NCI-H460 (cell line): ENCODE results near the gene MCC. TPM values are rescaled to one million over a fixed set of nuclear protein-coding genes. Genes with fewer than 3 reads are reported as not detected.
A peak's percentile ranks its signal among the peaks of the same experiment; 100 is the strongest.

Experiments
- DNase-seq: peaks from one replicate; pipeline ENCODE4 v3.0.0-alpha.2; 2016; ENCODE audit warnings: low read depth; ENCODE audit errors: extremely low read depth
- total RNA-seq: library from RNA; depleted of rRNA; stranded (reverse); fragments of >200 nt; shearing (Covaris generic); gene quantifications from 2 replicates; pipeline ENCODE4 v1.2.3, GENCODE V29; 2014

MCC gene
- total RNA-seq, 1 experiment from 2014 or later = 19.5 TPM

DNA sequence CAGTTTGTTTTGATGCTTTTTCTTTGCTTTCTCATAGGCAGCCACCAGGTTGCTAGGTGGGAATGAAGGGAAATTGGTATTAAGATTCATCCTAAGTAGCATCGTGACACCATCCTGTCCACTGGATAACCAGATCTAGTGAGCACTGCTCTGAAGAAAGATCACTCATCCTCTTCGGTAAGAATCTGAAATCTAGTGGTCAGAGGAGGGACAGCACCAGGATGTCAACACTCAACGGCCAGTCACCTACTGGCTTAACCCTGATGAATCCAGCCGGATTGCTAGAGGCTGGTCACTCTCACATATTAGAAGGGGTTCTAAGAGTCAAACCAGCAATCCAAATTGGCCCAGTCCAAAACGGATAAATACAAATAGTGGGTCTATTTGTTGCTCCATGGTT is 460.8 kb downstream of the MCC start:
- DNase-seq = no peak

DNA sequence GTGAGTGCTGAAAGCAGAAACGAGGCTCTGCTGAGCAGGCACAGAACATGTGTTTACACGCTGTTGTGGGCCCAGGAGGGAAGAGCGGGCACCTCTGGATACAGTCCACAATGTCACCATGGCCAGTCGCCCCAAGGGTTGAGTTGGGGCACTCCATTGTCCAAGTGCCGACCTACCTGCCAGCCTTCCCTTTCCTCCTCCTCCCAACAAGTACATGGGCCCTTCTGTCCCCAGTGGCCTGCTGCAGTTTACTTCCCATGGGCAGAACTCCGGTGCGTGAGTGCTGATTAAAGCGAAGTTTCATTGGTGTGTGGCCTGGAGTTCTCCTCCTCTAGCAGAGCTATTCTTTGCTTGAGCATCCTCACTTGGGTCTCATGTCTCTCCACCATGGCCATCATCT is 461.2 kb downstream of the MCC start:
- DNase-seq = no peak

DNA sequence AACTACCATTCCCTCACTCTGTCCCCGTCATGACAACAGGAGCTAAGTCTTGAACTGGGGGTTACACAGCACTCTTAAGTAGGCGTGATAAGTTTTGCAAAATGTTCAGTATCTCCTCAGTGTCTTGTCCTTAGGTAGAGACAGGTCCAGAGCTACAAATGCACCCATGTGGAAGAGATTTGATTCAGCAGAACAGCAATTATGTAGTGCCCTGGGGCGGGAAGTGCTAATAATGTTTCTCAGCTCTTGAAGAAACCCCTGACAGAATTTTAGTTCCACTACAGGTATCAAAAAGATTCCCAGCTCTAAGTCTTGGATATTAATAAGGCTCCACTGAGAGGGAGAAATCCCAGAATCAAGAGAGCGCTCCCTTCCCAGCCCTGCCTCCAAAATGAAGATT is 462.0 kb downstream of the MCC start:
- DNase-seq = no peak

DNA sequence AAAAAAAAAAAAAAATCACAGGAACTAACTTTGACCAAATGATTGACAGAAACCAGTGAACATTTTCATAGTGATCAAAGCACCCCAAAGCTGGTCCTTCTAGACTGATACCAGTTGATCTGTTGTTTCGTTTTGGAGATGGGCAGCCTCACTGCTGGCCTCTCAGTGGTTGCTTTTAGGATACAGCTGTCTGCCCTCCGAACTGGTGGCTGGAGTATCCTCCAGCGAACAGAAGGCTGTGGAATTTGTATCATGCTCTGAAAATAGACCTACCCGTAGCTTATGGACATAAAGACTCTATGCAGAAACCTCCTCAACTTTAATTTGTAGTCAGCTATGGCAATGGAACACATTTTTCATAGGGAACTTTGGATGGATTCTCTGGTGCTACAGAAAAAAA is 462.7 kb downstream of the MCC start:
- DNase-seq = no peak

DNA sequence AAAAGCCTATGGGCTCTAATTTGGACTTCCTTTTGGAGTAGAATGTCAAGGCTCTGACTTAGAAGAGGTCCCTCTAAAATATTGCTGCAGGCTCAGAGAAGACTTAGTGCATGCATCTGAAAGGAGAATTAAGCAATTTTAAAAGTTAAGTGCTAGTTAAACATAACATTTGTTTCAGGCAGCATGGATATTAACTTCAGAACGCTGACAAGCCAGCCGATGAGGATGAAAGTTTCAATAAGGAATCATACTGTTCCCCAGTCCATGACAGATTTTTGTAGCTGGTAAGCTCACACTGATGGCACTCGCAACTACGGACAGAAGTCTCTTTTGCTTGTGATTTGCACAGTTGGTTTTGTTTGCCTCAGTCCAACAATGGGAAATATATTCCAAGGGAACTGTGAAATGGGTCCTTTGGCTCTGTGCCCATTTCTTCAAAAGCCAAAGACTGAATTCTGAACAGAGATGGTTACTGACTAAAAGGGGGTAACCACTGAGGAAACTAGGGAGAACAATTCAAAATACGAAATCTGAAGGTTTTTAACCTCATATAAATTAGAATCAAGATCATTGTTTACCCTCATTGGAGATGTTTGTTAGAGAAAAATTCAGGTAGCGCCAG is 464.1 kb downstream of the MCC start:
- DNase-seq = no peak

DNA sequence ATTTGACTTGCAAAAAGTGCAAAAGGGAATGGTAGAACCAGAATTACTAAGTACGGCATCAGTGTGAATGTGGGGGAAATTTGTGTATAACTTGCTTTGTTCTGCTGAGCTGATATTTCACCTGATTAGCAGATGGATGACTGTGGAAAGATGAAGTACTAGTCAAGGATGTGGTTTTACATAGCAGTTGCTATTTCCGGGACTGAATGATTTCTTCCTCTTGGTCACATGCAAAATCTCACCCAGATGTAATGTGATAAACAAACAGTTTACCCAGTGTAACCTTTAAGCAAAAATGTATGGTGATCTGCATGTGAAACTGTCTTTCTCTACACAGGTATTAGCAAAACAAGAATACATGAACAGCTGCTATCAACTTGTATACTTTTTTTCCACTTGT is 465.6 kb downstream of the MCC start:
- DNase-seq = peak; percentile 33

DNA sequence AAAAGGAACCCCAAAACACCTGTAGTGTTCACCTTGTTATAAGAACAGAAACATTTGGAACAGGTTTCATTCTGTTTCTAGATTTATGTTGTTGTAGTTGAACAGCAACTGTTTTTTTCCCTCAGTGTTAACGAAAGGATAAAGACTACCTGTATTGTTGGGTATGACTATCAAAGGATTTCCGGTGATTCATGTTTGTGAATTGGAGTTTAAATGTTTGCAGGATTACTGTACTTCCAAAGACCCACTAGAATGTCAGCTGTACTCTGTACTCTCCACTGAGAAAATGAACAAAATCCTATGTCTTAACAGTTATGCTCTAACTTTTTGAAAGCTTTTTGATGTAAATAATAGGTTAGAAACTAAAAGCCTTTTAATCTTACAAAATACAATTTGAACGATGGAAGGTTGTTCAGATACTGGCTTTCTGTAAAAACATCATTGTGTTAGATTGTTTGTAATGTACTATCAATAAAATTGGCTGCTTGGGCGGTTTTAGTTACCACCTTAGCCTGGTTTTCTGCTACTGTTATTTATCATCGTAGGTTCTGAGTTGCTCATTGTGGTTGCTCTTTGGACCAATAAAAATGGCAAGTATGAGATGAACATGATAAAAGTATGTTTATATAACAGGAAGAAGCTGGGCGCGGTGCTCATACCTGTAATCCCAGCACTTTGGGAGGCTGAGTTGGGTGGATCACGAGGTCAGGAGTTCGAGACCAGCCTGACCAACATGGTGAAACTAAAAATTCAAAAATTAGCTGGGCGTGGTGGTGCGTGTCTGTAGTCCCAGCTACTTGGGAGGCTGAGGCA is 467.6 kb downstream of the MCC start:
- no peak for DNase-seq

DNA sequence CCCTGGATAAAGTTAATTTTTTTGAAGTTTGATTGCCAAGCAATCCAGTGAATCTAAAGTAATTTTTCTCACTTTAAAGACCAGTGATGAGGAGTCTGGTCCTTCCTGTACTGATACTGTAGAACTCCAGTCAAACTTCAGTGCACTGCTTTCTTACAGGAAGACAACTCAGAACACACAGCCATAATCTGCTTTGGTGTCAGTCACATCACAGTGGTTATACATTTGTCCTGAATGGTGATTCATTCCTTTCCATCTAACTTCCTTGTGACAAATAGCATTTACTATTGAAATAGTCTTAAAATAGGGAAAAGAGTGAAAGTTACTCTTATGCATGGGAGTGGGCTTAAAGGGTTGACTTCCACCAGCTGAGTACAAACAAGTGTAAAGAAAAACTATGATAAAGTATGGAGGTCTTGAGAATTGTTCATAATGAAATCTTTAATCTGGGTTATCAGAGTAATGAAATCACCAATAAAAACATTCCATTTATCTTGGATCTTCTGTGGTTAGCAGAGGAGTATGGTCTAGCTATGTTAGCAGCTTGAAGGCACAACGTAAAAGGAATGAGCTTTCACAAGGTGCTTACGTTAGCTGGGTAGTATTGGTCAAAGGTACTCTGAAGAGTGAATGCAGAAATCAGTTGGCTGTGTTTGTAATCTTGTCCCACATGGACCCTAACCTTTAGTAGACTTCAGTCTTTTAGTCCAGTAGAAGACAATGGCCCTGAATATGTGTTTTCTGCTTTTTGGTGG is 470.2 kb downstream of the MCC start:
- DNase-seq = no peak

DNA sequence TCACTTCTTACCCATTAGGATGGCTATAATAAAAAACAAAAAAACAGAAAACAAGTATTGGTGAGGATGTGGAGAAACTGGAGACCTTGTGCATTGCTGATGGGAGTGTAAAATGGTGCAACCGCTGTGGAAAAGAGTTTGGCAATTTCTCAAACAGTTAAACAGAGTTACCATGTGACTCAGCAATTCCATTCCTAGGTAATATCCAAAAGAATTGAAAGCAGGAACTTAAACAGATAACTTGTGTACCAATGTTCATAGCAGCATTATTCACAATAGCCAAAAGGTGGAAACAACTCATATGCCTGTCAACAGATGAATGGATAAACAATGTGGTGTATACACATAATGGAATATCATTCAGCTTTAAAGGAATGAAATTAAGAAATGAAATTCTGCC is 482.8 kb downstream of the MCC start:
- DNase-seq = no peak

DNA sequence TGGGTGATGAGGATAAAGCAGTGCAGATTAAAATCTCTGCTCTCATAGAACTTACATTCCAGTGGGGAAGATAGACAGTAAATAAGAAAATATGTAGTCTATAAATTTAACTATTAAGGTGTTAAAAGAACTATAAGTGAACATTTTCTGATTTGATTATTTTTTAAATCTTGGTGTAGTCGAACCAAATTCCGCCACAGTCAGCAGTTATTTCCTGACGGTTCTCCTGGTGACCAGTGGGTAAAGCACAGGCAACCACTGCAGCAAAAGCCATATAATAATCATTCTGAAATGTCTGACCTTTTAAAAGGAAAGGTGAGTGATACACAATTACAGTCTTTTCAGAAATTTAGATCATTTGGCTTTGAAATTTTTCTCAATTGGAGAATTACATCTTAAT is 484.5 kb downstream of the MCC start:
- DNase-seq = no peak

DNA sequence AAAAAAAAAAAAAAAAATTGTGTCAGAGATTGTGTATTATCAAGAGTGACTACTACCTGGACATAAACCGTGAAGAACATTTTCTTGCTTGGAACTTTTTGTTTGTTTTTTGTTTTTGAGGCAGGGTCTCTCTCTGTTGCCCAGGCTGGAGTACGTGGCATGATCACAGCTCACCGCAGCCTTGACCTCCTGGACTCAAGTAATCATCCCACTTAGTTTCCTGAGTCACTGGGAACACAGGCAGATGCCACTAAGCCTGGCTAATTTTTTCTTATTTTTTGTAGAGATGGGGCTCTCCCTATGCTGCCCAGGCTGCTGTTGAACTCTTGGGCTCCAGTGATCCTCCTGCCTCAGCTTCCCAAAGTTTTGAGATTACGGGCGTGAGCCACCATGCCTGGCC is 485.8 kb downstream of the MCC start:
- DNase-seq = no peak

DNA sequence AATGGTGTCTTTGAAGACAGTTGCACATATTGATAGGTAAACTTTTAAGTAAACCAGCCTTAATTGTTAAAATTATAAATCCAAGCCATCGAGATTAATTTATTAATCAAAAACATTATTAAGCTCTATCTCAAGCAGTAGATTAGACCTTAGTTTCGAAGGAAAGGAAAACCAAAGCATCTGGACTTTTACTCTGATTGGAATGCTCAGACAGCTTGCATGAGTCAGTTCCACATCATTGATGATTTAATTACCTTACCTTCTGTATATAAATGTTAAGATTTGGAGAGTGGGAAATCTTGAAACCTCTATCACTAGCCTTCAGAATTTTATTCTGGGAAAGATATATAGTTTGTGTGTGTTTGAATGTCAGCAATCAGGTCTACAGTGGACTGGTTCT is 487.8 kb downstream of the MCC start:
- DNase-seq = no peak

DNA sequence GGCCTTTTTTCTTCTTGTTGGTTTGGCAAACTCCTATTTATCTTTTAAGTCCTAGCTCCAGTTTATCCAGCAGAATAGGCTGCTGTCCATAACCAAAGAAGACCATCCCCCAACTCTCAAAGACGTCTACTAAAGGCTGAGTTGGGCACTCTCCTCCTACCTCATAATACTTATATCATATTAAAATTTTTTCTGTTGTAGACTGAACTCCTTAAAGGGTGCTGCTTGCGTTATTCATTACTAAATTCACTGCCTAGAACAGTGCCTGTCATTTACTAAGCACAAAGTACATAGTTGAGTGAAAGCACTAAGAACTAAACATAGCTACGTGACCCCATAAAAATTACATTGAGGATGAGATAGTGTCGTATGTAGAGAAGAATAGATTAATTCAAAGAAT is 490.0 kb downstream of the MCC start:
- no peak for DNase-seq

DNA sequence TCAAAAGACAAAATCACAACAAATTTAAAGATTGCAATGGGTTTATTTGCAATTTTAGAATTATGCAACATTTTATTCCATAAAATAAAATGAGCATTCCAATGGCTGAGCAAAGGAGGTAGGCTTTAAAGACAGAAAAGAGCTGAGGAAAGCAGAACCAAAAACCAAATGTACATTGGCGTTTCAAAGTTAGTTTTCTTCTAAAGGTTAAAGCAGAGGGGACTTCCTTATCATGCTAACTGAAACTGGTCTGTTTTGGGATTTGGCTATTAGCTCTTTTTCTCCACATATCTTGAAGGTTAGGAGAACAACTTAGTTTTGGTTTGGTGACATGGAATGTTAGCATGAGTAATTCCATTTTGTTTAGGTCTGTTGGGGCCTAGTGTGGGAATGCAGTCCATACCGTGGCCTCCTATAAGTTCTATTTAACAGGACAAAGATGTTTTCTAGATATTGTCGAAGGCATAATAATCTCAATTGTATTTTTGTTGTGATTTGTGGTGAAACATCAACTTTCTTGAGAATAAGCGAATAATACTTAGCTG is 491.4 kb downstream of the MCC start:
- no peak for DNase-seq

DNA sequence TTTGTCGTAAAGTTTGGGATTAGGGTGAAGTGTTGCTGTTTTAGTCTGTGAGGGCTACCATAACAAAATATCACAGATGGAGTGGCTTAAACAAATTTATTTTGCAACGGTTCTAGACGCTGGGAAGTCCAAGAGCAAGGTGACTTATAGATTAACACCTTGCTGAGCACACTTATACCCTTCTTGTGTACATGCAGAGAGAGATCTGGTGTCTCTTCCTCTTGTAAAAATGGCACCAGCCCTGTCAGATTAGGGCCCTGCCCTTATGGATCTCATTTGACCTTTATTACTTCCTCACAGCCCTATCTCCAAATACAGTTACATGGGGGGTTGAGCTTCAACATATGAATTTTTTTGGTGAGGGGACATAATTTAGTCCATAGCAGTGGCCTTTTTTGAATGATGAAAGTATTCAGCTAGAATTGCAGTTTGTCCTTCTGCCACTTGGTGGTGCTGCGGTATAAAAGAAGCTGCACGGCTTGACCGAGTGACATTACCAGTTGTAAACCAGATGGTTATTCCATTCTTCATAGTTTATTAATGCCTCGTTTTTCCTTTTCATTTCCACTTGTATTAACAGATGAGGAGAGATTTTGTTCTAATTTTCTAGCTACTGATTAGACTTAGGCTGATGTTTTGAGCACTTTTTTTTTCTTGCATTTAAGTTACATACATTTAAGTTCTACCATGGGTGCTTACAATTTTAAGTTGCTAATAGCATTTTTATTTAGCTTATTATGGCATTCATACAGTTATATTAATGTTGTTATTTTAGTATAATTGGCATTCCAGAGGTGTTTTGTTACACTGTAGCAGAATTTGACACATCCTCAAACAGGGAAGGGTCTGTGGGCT is 492.3 kb downstream of the MCC start:
- DNase-seq = peak; percentile 66

DNA sequence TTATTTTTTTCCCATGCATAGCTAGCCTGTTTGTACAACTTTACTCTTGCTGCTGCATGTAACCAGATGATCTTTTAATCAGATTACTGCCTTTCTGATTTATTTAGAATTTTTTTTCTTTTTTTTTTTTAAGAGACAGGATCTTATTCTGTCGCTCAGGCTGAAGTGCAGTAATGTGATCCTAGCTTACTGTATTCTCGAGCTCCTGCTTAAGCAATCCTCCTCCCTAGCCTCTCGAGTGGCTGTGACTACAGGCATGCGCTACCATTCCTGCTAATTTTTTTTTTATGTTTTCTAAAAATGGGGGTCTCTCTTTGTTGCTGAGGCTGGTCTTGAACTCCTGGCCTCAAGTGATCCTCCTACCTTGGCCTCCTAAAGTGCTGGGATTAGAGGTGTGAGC is 502.0 kb downstream of the MCC start:
- DNase-seq = no peak

DNA sequence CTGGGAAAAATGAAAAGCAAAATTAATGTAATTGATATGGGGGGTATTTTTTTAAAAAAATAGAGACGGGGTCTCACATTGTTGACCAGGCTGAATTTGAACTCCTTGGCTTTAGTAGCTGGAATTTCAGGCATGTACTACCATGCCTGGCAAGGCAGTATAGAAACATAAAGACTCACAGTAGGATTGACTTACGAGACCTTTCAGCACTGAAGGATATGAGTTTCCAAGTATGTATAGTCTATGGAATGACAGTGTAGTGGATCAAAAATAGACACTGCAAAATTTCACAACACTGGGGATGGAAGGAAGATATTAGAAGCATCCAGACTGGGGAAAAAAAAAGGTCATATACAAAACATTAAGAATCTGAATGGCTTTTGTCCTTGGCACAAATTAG is 504.9 kb downstream of the MCC start:
- no peak for DNase-seq

DNA sequence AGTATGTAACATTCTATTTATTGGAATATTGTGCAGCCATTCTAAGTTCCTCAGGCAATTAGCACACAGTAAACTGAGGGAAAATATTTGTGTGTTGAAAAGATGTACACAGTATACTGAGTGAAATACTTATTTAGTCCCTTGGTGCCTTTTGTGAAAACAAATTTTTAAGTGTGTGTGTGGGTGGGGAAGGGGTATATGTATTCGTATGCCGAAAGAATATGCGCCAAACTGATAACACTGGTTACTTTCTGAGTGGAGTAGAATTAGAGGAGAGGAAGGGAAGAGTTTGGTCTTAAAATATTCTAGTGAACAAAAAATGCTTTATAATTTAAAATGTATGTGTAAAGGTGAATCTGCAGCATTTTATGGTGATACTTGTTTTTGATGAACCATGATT is 508.5 kb downstream of the MCC start:
- DNase-seq = no peak

DNA sequence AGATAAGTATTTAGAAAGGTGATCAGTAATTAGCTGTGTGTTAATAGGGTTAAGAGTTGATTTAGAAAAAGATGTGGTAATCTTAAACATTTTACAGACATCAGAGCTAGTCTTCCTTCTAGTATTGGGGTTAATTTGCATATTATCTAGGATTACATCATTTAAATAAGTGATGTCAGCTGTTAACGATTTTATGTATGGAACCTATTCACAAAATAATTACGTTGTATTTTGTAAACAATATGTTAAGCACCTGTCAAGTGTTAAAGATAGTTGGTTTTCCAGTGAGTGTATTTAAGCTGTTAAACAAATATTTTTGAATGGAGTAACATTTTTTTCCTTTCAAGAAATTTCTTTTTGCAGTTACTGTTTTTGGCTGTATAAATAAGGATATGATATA is 509.4 kb downstream of the MCC start:
- no peak for DNase-seq

DNA sequence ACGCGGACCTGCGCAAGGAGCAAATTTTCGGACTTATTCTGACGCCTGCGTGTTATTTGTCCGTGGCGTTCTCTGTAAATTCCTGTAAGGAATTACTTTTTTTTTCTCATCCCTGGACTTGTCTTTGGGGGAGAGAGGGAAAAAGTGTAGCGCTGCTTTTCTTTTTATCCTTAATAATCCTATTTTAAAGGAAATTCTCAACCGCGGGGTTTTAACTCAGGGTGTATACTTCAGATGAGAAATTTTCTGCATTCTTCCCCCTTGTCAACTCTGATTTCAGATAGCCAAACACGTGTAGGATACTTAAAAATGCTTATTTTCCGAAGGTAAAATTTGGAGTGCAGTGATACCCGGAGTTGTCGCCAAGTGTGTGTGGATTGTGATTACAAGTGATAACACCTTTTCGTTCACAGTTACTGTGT is 510.8 kb downstream of the MCC start:
- DNase-seq = no peak
